SH-SY5Y (cell line): Measurements from ENCODE around the gene UBE2R2.

Experiments
- GATA2 ChIP-seq: IDR thresholded peaks from 2 replicates; pipeline ENCODE4 v1.6.1; 2011; ENCODE audit warnings: mild to moderate bottlenecking, low read depth, low read length
- GATA3 ChIP-seq: IDR thresholded peaks from 2 replicates; pipeline ENCODE4 v1.6.1; 2011; ENCODE audit warnings: low read depth, mild to moderate bottlenecking, low read length, moderate library complexity

DNA sequence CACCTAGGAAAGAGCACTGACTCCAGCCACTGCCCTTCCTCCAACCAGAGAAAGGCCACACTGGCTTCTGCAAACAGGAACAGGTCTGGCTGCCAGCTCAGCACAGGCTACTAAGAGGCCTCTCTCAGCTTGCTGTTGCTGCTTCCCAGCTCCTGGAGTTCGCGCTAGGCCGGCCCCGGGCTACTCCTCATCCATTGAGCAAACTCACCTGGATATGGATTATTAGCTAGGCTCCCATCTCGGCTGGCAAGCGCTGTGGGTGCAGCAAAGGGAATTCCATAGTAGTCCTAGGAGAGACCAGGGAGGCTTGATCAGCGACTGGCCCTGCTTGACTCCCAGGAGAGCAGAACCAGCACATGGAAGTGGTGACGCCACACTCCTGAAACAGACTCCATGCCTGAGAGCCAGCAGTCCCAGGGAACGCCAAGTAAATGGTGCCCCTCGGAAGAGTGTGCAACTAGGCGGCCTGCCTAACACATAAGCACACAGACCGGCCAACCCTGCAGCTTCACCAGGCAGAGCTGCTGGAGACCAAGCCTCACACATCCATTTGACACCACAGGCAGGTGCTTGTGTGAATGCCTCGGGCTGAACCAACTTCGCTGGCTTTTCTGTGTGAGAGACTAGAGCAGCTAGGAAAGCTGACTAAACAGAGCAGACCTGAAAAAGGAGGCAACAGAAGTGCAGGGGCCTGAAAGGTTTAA is 107.2 kb downstream of the UBE2R2 start:
- TF ChIP-seq GATA3 (no peak), GATA2 (no peak)
